T-helper 2 cell treated with Interferon-gamma antibody and Interleukin-4, amounts not matched to agents 5 μg/mL and 100 μg/mL, for 36 hours (primary cell): ENCODE data around the gene RBP4.

Experiments
- DNase-seq: peaks from one replicate; pipeline ENCODE4 v3.0.0; 2021; ENCODE audit warnings: low spot score
- H3K27ac Mint-ChIP-seq: one replicate; pipeline ENCODE4 v1.8.0; 2021; ENCODE audit warnings: mild to moderate bottlenecking, mixed read lengths
- H3K27me3 Mint-ChIP-seq: one replicate; pipeline ENCODE4 v1.8.0; 2021; ENCODE audit warnings: low read depth, mixed read lengths
- H3K36me3 Mint-ChIP-seq: one replicate; pipeline ENCODE4 v1.8.0; 2021; ENCODE audit warnings: low read depth, mixed read lengths
- H3K4me1 Mint-ChIP-seq: one replicate; pipeline ENCODE4 v1.8.0; 2021; ENCODE audit warnings: low read depth, mixed read lengths
- H3K4me3 Mint-ChIP-seq: one replicate; pipeline ENCODE4 v1.8.0; 2022; ENCODE audit warnings: mild to moderate bottlenecking, moderate library complexity, mixed read lengths
- H3K9me3 Mint-ChIP-seq: one replicate; pipeline ENCODE4 v1.8.0; 2021; ENCODE audit warnings: mixed read lengths

The RBP4 gene

DNA sequence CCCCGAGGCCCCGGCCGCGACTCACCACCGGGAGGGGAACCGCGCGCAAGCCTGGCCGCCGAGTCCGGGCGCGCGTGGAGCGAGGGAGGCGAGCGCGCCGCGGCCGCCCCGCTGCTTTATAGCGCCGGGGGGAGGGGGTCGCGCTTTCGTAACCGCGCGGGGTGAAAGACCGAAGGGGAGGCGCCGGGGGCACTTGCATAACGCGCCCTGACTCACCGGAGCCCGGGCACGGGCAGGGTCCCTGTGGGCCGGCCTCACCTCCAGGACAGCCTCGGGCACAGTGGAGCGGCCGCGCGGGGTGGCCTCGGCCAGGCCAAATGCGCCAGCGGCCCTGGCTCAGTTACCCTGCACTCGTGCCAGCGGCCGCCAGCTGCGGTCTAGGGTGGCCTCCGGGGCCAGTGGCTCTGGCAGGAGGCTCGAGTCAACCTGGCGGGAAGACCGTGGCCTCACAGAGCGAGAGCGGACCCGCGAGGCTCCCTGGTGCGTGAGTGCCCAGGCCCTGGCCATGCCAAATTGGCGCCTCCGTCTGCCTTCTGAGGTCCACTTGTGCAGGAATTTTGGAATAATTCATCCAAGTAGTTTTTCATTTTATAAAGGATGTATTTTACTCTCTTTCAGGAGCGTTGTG lies at the start of gene RBP4:
TSS of gene RBP4 (minus strand) at position 90 of the 628 bp plus-strand sequence. CDS start 207 bp downstream, outside the sequence.
- no peaks in the 10 kb centered on the region for H3K4me1 Mint-ChIP-seq

GRCh38 chr10:93639791-93640190 lies 38.8 kb upstream of the RBP4 start:
- Mint-ChIP-seq H3K4me3 (no peak overlapping the region), H3K9me3 (no peaks in the 10 kb centered on the region), H3K27ac (no peak overlapping the region), H3K36me3 (no peaks in the 10 kb centered on the region), H3K4me1 (no peaks in the 10 kb centered on the region), H3K27me3 (peaks cover 7% of the 10 kb centered on the region)
- DNase-seq = no peak

More for the DNA sequence above, at the start of gene RBP4:
- no peak for DNase-seq
- no peak within 1 kb of the TSS for H3K27ac Mint-ChIP-seq
- peaks cover 61% of the 10 kb centered on the region for H3K27me3 Mint-ChIP-seq
- H3K36me3 Mint-ChIP-seq = no peaks in the 10 kb centered on the region
- no peak within 1 kb of the TSS for H3K4me3 Mint-ChIP-seq
- H3K9me3 Mint-ChIP-seq = no peaks in the 10 kb centered on the region

GRCh38 chr10:93630625-93631557 lies 29.9 kb upstream of the RBP4 start:
- no peak overlapping the region for H3K27ac Mint-ChIP-seq
- H3K36me3 Mint-ChIP-seq = no peaks in the 10 kb centered on the region
- H3K27me3 Mint-ChIP-seq = no peaks in the 10 kb centered on the region
- no peaks in the 10 kb centered on the region for H3K9me3 Mint-ChIP-seq
- no peaks in the 10 kb centered on the region for H3K4me1 Mint-ChIP-seq
- H3K4me3 Mint-ChIP-seq = no peak overlapping the region
- no peak for DNase-seq

DNA sequence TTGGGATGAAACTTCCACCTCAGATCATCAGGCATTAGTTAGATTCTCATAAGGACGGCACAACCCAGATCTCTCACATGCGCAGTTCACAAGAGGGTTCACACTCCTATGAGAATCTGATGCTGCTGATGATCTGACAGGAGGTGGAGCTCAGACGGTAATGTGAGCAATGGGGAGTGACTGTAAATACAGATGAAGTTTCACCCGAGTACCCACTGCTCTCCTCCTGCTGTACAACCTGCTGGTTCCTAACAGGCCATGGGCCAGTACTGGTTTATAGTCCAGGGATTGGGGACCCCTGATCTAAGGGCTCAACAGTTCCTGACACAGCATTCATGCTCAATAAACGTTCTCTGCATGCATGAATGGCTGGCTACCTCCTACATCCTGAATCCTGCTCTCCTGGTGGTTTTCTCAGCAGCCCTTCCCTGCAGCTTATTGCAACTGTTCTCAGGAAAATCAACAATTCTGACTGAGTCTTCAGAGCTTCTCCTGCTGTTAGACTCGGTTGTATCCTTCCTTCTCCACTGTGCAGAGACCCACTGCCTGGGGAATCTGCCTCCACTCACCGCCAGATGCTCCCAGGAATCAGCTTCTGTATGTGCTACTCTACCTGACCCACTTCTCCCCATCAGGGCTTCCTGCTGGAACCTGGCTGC lies 28.7 kb upstream of the RBP4 start:
- Mint-ChIP-seq H3K27ac (no peak overlapping the region), H3K27me3 (peaks cover 3% of the 10 kb centered on the region), H3K4me3 (no peak overlapping the region), H3K36me3 (no peaks in the 10 kb centered on the region), H3K4me1 (no peaks in the 10 kb centered on the region), H3K9me3 (no peaks in the 10 kb centered on the region)
- no peak for DNase-seq

DNA sequence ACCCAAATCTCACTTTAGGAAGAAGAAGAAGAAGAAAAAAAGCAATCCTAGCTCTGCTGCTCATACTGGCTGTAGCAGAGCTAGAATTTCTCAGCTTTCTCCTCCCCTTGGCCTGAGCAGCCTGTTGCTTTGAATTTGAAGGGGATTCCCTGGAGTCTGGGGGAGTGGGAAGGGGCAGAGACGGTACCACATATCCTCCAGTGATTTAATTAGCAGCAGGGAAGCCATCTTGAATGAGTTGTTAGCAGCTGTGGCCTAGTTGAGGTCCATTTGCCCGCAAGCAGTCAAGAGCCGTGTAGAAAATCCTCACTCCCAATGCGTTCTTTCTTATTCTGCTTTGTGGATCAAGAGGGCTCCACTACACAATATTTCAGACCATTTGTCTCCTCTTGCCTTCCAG lies 27.8 kb upstream of the RBP4 start:
- H3K4me3 Mint-ChIP-seq = no peak overlapping the region
- H3K36me3 Mint-ChIP-seq = no peaks in the 10 kb centered on the region
- peaks cover 6% of the 10 kb centered on the region for H3K27me3 Mint-ChIP-seq
- DNase-seq = no peak
- no peaks in the 10 kb centered on the region for H3K9me3 Mint-ChIP-seq
- no peak overlapping the region for H3K27ac Mint-ChIP-seq
- H3K4me1 Mint-ChIP-seq = no peaks in the 10 kb centered on the region

DNA sequence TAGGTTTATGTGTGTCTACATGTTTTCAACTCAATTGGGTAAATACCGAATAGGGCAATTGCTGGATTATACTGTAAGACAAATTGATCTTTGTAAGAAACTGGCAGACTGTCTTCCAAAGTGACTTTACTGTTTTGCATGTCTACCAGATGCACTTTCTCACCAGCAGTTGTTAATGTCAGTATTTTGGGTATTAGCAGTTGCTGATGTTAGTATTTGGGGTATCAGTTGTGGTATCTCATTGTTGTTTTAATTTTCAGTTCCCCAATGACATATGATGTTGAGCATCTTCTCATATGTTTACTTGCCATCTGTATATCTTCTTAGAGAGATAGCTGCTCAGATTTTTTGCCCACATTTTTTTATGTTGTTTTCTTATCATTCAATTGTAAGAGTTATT lies 21.9 kb upstream of the RBP4 start:
- Mint-ChIP-seq H3K9me3 (no peaks in the 10 kb centered on the region), H3K4me3 (no peak overlapping the region), H3K27me3 (peaks cover 25% of the 10 kb centered on the region), H3K36me3 (no peaks in the 10 kb centered on the region), H3K4me1 (no peaks in the 10 kb centered on the region), H3K27ac (no peak overlapping the region)
- no peak for DNase-seq

DNA sequence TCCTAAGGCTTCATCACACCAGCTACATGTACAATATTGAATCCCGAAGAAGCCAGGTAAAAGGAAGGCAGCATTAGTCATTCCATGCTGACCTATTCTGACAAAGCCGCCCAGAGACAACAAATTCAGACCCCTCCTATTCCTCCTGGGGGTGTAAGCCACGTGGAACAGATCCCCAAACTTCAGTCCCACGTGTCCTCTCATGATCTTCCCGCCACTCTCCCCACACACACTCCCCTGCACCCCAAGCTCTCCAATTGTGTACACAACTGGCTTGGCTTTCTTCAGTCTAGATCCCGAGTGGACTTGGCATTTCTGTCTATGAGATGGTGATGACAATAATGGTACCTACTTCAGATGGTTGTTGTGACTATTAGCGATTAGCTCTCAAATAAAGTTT lies 19.9 kb upstream of the RBP4 start:
- no peaks in the 10 kb centered on the region for H3K4me1 Mint-ChIP-seq
- H3K36me3 Mint-ChIP-seq = no peaks in the 10 kb centered on the region
- DNase-seq = no peak
- no peaks in the 10 kb centered on the region for H3K9me3 Mint-ChIP-seq
- no peak overlapping the region for H3K4me3 Mint-ChIP-seq
- no peak overlapping the region for H3K27ac Mint-ChIP-seq
- H3K27me3 Mint-ChIP-seq = peaks cover 25% of the 10 kb centered on the region

DNA sequence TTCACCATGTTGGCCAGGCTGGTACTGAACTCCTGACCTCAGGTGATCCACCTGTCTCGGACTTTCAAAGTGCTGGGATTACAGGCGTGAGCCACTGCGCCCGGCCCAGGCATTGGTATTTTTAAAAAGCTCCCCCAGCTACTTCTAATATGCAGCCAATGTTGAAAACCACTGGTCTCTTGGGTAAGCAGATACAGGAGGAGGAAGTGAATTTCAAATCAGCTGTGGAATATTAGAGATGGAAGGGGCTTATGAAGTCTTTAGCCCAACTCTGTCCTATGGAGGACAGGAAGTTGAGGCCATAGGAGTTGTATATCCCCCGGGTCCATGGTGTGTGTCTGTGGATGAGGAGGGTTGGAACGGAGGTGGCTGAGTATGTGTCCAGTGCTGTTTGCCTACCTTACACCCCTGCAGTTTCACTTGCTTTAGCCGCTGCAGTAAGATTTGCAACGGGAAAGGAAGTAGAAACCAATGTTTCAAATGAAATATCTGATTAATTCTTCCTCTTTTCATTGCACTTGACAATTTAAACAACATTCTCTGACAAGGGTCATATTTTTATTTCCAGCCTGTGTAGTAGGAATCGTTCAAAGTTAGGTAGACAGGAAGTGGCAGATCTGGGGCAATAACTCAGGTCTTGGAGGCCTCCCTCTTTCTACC lies 14.7 kb upstream of the RBP4 start:
- Mint-ChIP-seq H3K4me3 (no peak overlapping the region), H3K27ac (no peak overlapping the region), H3K36me3 (no peaks in the 10 kb centered on the region), H3K9me3 (no peaks in the 10 kb centered on the region), H3K4me1 (no peaks in the 10 kb centered on the region), H3K27me3 (peaks cover 16% of the 10 kb centered on the region)
- no peak for DNase-seq

DNA sequence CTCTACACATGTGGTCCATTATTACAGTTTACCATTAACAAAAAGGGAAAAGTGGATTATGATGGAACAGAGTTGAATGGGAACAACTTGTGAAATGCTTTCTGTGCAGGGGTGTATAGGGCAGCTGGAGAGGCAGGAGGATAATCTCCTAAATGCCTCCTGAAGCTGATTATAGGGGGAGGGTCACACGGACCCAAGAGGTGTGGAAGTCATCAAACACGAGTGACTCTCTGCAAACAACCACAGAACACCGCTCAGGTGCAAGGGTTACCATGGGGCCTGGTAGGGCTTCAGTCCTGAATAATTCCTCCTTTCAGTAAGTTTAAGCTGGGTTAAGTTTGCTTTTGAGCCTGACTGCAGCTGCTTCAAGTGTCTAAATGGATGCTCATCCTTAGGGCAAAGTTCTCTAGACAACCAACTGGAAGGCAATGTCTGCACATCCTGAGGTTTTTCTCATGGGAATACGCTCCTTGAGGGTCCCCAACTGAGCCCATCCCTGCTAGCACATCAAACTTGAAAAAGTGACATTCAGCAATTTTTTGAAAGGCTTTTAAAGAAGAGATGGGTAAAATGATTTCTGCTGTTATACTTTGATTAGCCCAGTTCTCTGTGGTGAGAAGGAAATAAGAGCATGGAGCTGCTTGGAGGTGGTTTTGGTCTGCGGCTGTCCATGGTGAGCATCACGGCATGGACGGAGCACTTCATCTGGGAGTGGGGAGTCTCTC lies 13.2 kb upstream of the RBP4 start:
- no peak for DNase-seq
- Mint-ChIP-seq H3K4me3 (no peak overlapping the region), H3K36me3 (no peaks in the 10 kb centered on the region), H3K27me3 (peaks cover 6% of the 10 kb centered on the region), H3K27ac (no peak overlapping the region), H3K9me3 (no peaks in the 10 kb centered on the region), H3K4me1 (no peaks in the 10 kb centered on the region)

- no peak overlapping the region for H3K4me3 Mint-ChIP-seq
- no peaks in the 10 kb centered on the region for H3K4me1 Mint-ChIP-seq
- H3K9me3 Mint-ChIP-seq = no peaks in the 10 kb centered on the region
- no peak for DNase-seq
- H3K27ac Mint-ChIP-seq = no peak overlapping the region
- no peaks in the 10 kb centered on the region for H3K36me3 Mint-ChIP-seq
- H3K27me3 Mint-ChIP-seq = peaks cover 4% of the 10 kb centered on the region
Measured at GRCh38 chr10:93613126-93613525, 12.1 kb upstream of the RBP4 start.

- Mint-ChIP-seq H3K9me3 (no peaks in the 10 kb centered on the region), H3K27ac (no peak within 1 kb of the TSS), H3K27me3 (peaks cover 2% of the 10 kb centered on the region), H3K36me3 (no peaks in the 10 kb centered on the region), H3K4me1 (no peaks in the 10 kb centered on the region), H3K4me3 (no peak within 1 kb of the TSS)
- DNase-seq = no peak
Measured at GRCh38 chr10:93612311-93612710, 11.3 kb upstream of the RBP4 start, which contains the start of gene PDE6C. Gene PDE6C (plus strand): TSS chr10:93612537. CDS start chr10:93612726, 189 bp downstream.

DNA sequence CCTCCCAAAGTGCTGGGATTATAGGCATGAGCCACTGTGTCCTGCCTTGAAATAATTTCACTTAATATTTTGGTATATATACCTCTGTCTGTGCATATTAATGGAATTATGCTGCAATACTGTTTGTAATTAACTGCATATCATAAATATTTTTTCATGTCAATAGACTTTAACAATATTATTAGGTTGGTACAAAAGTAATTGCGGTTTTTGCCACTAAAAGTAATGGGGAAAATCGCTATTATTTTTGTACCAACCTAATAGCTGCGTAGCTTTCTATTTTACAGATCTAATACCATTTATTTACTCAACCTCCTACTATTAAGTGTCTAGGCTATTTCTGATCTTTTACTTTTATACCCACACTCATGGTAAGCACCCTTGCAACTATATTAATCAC lies 7.4 kb upstream of the RBP4 start:
- H3K27ac Mint-ChIP-seq = no peak overlapping the region
- H3K4me3 Mint-ChIP-seq = no peak overlapping the region
- no peak for DNase-seq
- H3K36me3 Mint-ChIP-seq = no peaks in the 10 kb centered on the region
- peaks cover 19% of the 10 kb centered on the region for H3K27me3 Mint-ChIP-seq
- no peaks in the 10 kb centered on the region for H3K9me3 Mint-ChIP-seq
- no peaks in the 10 kb centered on the region for H3K4me1 Mint-ChIP-seq

DNA sequence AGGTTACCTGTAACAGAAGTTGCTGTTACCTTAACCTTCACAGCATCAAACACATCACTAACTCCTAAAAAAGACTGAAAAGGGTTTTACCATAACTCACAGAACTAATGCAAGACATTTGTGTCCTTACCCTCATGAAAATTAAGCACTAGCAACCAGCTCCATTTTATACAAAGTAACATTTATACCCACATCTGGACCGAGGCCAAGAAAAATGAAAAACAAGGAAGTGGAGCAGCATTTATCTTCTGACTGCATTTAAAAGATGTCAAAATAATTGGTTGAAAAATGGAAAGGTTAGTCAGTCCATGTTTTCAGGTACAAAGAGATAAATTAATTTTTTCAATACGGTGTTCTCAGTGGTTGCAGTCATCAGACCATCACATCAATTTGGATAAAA lies 3.1 kb upstream of the RBP4 start:
- DNase-seq = no peak
- Mint-ChIP-seq H3K4me1 (no peaks in the 10 kb centered on the region), H3K9me3 (no peaks in the 10 kb centered on the region), H3K27ac (no peak overlapping the region), H3K36me3 (no peaks in the 10 kb centered on the region), H3K27me3 (peaks cover 51% of the 10 kb centered on the region), H3K4me3 (no peak overlapping the region)
